ENCODE measurements around the gene SFXN5. TPM values are rescaled to one million over a fixed set of nuclear protein-coding genes. Genes with fewer than 3 reads are reported as not detected.

The SFXN5 gene
- polyA plus RNA-seq, 1 donor from 2014 or later = 5.8 TPM

GRCh38 chr2:73103018-73103542, 31.6 kb upstream of the SFXN5 start:
- Histone ChIP-seq H4K20me1 (ENCODE audit: insufficient read depth) (no peaks in the 10 kb centered on the region), H3K27ac (ENCODE audit: low read length) (no peak overlapping the region), H3K9ac (ENCODE audit: low read length) (no peak overlapping the region), H3K4me2 (ENCODE audit: low read length) (no peak overlapping the region), H3K27me3 (ENCODE audit: insufficient read depth, low read depth, low read length) (no peaks in the 10 kb centered on the region), H3K4me3 (ENCODE audit: low read length) (no peak overlapping the region), H3K79me2 (replicated peaks; ENCODE audit: insufficient read depth, low read length) (no peaks in the 10 kb centered on the region), H3K36me3 (ENCODE audit: insufficient read depth, low read length) (no peaks in the 10 kb centered on the region), H3F3A (ENCODE audit: insufficient read depth, low read length, poor library complexity, severe bottlenecking) (no peaks in the 10 kb centered on the region), H3K9me3 (ENCODE audit: low read length) (no peaks in the 10 kb centered on the region), H2AFZ (ENCODE audit: low read depth, low read length) (no peak overlapping the region), H3K9me2 (ENCODE audit: insufficient read depth, low read length) (no peaks in the 10 kb centered on the region)
- no peak for TF ChIP-seq CTCF (IDR thresholded peaks at IDR 0.05; ENCODE audit: poor library complexity, severe bottlenecking)
- no peak for TF ChIP-seq EZH2 (IDR thresholded peaks at IDR 0.05; ENCODE audit: borderline replicate concordance, insufficient read depth, low read length, poor library complexity, severe bottlenecking)
- TF ChIP-seq EP300 (conservative IDR thresholded peaks at IDR 0.05; ENCODE audit: poor library complexity, severe bottlenecking) = no peak
- no peak for TF ChIP-seq TAF1 (IDR thresholded peaks at IDR 0.05; ENCODE audit: low read depth)
- no peak for TF ChIP-seq RAD21 (conservative IDR thresholded peaks at IDR 0.05)
- TF ChIP-seq REST (IDR thresholded peaks at IDR 0.05; ENCODE audit: borderline replicate concordance) = no peak
- no peak for TF ChIP-seq SMC3 (conservative IDR thresholded peaks at IDR 0.05; ENCODE audit: poor library complexity)
- TF ChIP-seq POLR2AphosphoS5 (IDR thresholded peaks at IDR 0.05) = no peak
- TF ChIP-seq MXI1 (conservative IDR thresholded peaks at IDR 0.05; ENCODE audit: poor library complexity, severe bottlenecking) = no peak

- Histone ChIP-seq H3K9me2 (ENCODE audit: insufficient read depth, low read length) (no peaks in the 10 kb centered on the region), H3K4me2 (ENCODE audit: low read length) (no peak overlapping the region), H3K9me3 (ENCODE audit: low read length) (no peaks in the 10 kb centered on the region), H3K27me3 (ENCODE audit: insufficient read depth, low read depth, low read length) (no peaks in the 10 kb centered on the region), H3K4me3 (ENCODE audit: low read length) (no peak overlapping the region), H2AFZ (ENCODE audit: low read depth, low read length) (no peak overlapping the region), H4K20me1 (ENCODE audit: insufficient read depth) (no peaks in the 10 kb centered on the region), H3K79me2 (replicated peaks; ENCODE audit: insufficient read depth, low read length) (no peaks in the 10 kb centered on the region), H3K36me3 (ENCODE audit: insufficient read depth, low read length) (no peaks in the 10 kb centered on the region), H3K27ac (ENCODE audit: low read length) (no peak overlapping the region), H3F3A (ENCODE audit: insufficient read depth, low read length, poor library complexity, severe bottlenecking) (no peaks in the 10 kb centered on the region), H3K9ac (ENCODE audit: low read length) (no peak overlapping the region)
- TF ChIP-seq POLR2AphosphoS5 (IDR thresholded peaks at IDR 0.05) = no peak
- no peak for TF ChIP-seq RAD21 (conservative IDR thresholded peaks at IDR 0.05)
- TF ChIP-seq EZH2 (IDR thresholded peaks at IDR 0.05; ENCODE audit: borderline replicate concordance, insufficient read depth, low read length, poor library complexity, severe bottlenecking) = no peak
- TF ChIP-seq CTCF (IDR thresholded peaks at IDR 0.05; ENCODE audit: poor library complexity, severe bottlenecking) = no peak
- TF ChIP-seq SMC3 (conservative IDR thresholded peaks at IDR 0.05; ENCODE audit: poor library complexity) = no peak
- TF ChIP-seq TAF1 (IDR thresholded peaks at IDR 0.05; ENCODE audit: low read depth) = no peak
- TF ChIP-seq MXI1 (conservative IDR thresholded peaks at IDR 0.05; ENCODE audit: poor library complexity, severe bottlenecking) = no peak
- no peak for TF ChIP-seq EP300 (conservative IDR thresholded peaks at IDR 0.05; ENCODE audit: poor library complexity, severe bottlenecking)
- TF ChIP-seq REST (IDR thresholded peaks at IDR 0.05; ENCODE audit: borderline replicate concordance) = no peak
Measured at GRCh38 chr2:73101626-73102256, 30.2 kb upstream of the SFXN5 start.

Measured in neural cell (in vitro differentiated cells).